Activated T-helper 2 cell treated with anti-CD3 and anti-CD28 coated beads, Interferon-gamma antibody, Interleukin-2, Interleukin-4, amounts not matched to agents 10 μg/mL and 5 μg/mL and 100 μg/mL, durations not matched to agents 14 hours and 24 hours and 36 hours (primary cell): Measurements from ENCODE around the gene CLCF1. TPM values are rescaled to one million over a fixed set of nuclear protein-coding genes. Genes with fewer than 3 reads are reported as not detected.
A peak's percentile ranks its signal among the peaks of the same experiment; 100 is the strongest.

Source experiments
- DNase-seq: peaks from one replicate; pipeline ENCODE4 v3.0.0; 2021; ENCODE audit warnings: low spot score
- H3K27ac Mint-ChIP-seq: one replicate; pipeline ENCODE4 v1.8.0; 2021; ENCODE audit warnings: mixed read lengths
- H3K27me3 Mint-ChIP-seq: one replicate; pipeline ENCODE4 v1.8.0; 2021; ENCODE audit warnings: low read depth, mixed read lengths
- H3K36me3 Mint-ChIP-seq: one replicate; pipeline ENCODE4 v1.8.0; 2021; ENCODE audit warnings: low read depth, mixed read lengths
- H3K4me1 Mint-ChIP-seq: one replicate; pipeline ENCODE4 v1.8.0; 2021; ENCODE audit warnings: low read depth, mixed read lengths
- H3K4me3 Mint-ChIP-seq: one replicate; pipeline ENCODE4 v1.8.0; 2021; ENCODE audit warnings: low read depth, mild to moderate bottlenecking, moderate library complexity, mixed read lengths
- H3K9me3 Mint-ChIP-seq: one replicate; pipeline ENCODE4 v1.8.0; 2021; ENCODE audit warnings: mixed read lengths
- intact Hi-C: fragments of 100-400 bp; cut with micrococcal nuclease; formaldehyde crosslinking; loops from one replicate; pipeline ENCODE4 v1.15.1; 2023
- total RNA-seq: library from RNA; stranded (reverse); gene quantifications from 2 replicates; pipeline ENCODE4 v1.2.3, GENCODE V29; 2022

CLCF1 gene
- total RNA-seq, 1 donor from 2014 or later = 2.9 TPM

GRCh38 chr11:67373648-67374570, 511 bp upstream of the CLCF1 start:
- H3K36me3 Mint-ChIP-seq = peaks cover 4% of the 10 kb centered on the region
- no peaks in the 10 kb centered on the region for H3K9me3 Mint-ChIP-seq
- peaks cover 33% of the 10 kb centered on the region for H3K4me1 Mint-ChIP-seq
- DNase-seq = no peak
- H3K27me3 Mint-ChIP-seq = peaks cover 54% of the 10 kb centered on the region
- H3K4me3 Mint-ChIP-seq = peak overlapping the region; percentile 89
- peak overlapping the region; percentile 87 for H3K27ac Mint-ChIP-seq
- intact Hi-C loops = loop anchor here (1.0 kb wide), 1 partner anchor 21 kb away; the partner anchor contains the start of gene POLD4

- Mint-ChIP-seq H3K4me1 (peaks cover 44% of the 10 kb centered on the region), H3K4me3 (no peak overlapping the region), H3K27me3 (peaks cover 57% of the 10 kb centered on the region), H3K9me3 (no peaks in the 10 kb centered on the region), H3K27ac (no peak overlapping the region), H3K36me3 (peaks cover 4% of the 10 kb centered on the region)
- intact Hi-C loops = no loop called here
- DNase-seq = no peak
Measured at GRCh38 chr11:67372321-67372992, 941 bp downstream of the CLCF1 start.

GRCh38 chr11:67371911-67372320, 1.5 kb downstream of the CLCF1 start:
- intact Hi-C loops = no loop called here
- Mint-ChIP-seq H3K36me3 (peaks cover 4% of the 10 kb centered on the region), H3K9me3 (no peaks in the 10 kb centered on the region), H3K4me3 (peak overlapping the region; percentile 79), H3K27me3 (peaks cover 55% of the 10 kb centered on the region), H3K4me1 (peaks cover 44% of the 10 kb centered on the region), H3K27ac (no peak overlapping the region)
- DNase-seq = no peak

- H3K9me3 Mint-ChIP-seq = no peaks in the 10 kb centered on the region
- no peak for DNase-seq
- H3K36me3 Mint-ChIP-seq = peaks cover 4% of the 10 kb centered on the region
- intact Hi-C loops = no loop called here
- H3K4me1 Mint-ChIP-seq = peaks cover 44% of the 10 kb centered on the region
- peaks cover 54% of the 10 kb centered on the region for H3K27me3 Mint-ChIP-seq
- H3K4me3 Mint-ChIP-seq = peak overlapping the region; percentile 79
- H3K27ac Mint-ChIP-seq = no peak overlapping the region
Measured at GRCh38 chr11:67371189-67371910, 2.0 kb downstream of the CLCF1 start.

- intact Hi-C loops = no loop called here
- Mint-ChIP-seq H3K27me3 (peaks cover 56% of the 10 kb centered on the region), H3K9me3 (no peaks in the 10 kb centered on the region)
Measured at GRCh38 chr11:67370351-67371076, 2.9 kb downstream of the CLCF1 start.

GRCh38 chr11:67369801-67370284, 3.6 kb downstream of the CLCF1 start:
- H3K27ac Mint-ChIP-seq = no peak overlapping the region
- DNase-seq = no peak
- intact Hi-C loops = no loop called here
- no peak overlapping the region for H3K4me3 Mint-ChIP-seq
- no peaks in the 10 kb centered on the region for H3K9me3 Mint-ChIP-seq
- H3K4me1 Mint-ChIP-seq = peaks cover 44% of the 10 kb centered on the region
- peaks cover 5% of the 10 kb centered on the region for H3K36me3 Mint-ChIP-seq
- peaks cover 56% of the 10 kb centered on the region for H3K27me3 Mint-ChIP-seq

More at GRCh38 chr11:67370351-67371076, 2.9 kb downstream of the CLCF1 start:
- Mint-ChIP-seq H3K4me3 (no peak overlapping the region), H3K4me1 (peaks cover 44% of the 10 kb centered on the region), H3K36me3 (peaks cover 4% of the 10 kb centered on the region), H3K27ac (no peak overlapping the region)
- DNase-seq = no peak

- Mint-ChIP-seq H3K27ac (no peak overlapping the region), H3K4me3 (no peak overlapping the region), H3K9me3 (no peaks in the 10 kb centered on the region), H3K36me3 (peaks cover 9% of the 10 kb centered on the region), H3K4me1 (peaks cover 41% of the 10 kb centered on the region), H3K27me3 (peaks cover 51% of the 10 kb centered on the region)
- intact Hi-C loops = no loop called here
- DNase-seq = no peak
Measured at GRCh38 chr11:67369275-67369674, 4.1 kb downstream of the CLCF1 start.

- no peak overlapping the region for H3K4me3 Mint-ChIP-seq
- peaks cover 38% of the 10 kb centered on the region for H3K4me1 Mint-ChIP-seq
- H3K27me3 Mint-ChIP-seq = peaks cover 50% of the 10 kb centered on the region
- intact Hi-C loops = no loop called here
- no peaks in the 10 kb centered on the region for H3K9me3 Mint-ChIP-seq
- DNase-seq = no peak
- H3K27ac Mint-ChIP-seq = no peak overlapping the region
- H3K36me3 Mint-ChIP-seq = peaks cover 9% of the 10 kb centered on the region
Measured at GRCh38 chr11:67368621-67369020, 4.8 kb downstream of the CLCF1 start.

- Mint-ChIP-seq H3K27ac (no peak overlapping the region), H3K4me3 (no peak overlapping the region)
- DNase-seq = no peak
Measured at GRCh38 chr11:67367761-67368227, 5.6 kb downstream of the CLCF1 start.

GRCh38 chr11:67366961-67367760, 6.2 kb downstream of the CLCF1 start:
- no peak for DNase-seq
- H3K9me3 Mint-ChIP-seq = no peaks in the 10 kb centered on the region
- peaks cover 9% of the 10 kb centered on the region for H3K36me3 Mint-ChIP-seq
- no peak overlapping the region for H3K4me3 Mint-ChIP-seq
- H3K27ac Mint-ChIP-seq = no peak overlapping the region
- peaks cover 38% of the 10 kb centered on the region for H3K4me1 Mint-ChIP-seq
- H3K27me3 Mint-ChIP-seq = peaks cover 58% of the 10 kb centered on the region
- intact Hi-C loops = no loop called here

More at GRCh38 chr11:67367761-67368227, 5.6 kb downstream of the CLCF1 start:
- intact Hi-C loops = no loop called here
- H3K27me3 Mint-ChIP-seq = peaks cover 51% of the 10 kb centered on the region
- H3K4me1 Mint-ChIP-seq = peaks cover 38% of the 10 kb centered on the region
- peaks cover 9% of the 10 kb centered on the region for H3K36me3 Mint-ChIP-seq
- H3K9me3 Mint-ChIP-seq = no peaks in the 10 kb centered on the region

GRCh38 chr11:67366546-67366945, 6.9 kb downstream of the CLCF1 start:
- Mint-ChIP-seq H3K27me3 (peaks cover 59% of the 10 kb centered on the region), H3K9me3 (no peaks in the 10 kb centered on the region), H3K27ac (no peak overlapping the region), H3K4me1 (peaks cover 34% of the 10 kb centered on the region), H3K36me3 (peaks cover 5% of the 10 kb centered on the region), H3K4me3 (no peak overlapping the region)
- intact Hi-C loops = no loop called here
- no peak for DNase-seq
